Measurements from ENCODE around the gene CTIF. TPM values are rescaled to one million over a fixed set of nuclear protein-coding genes. Genes with fewer than 3 reads are reported as not detected.
A peak's percentile ranks its signal among the peaks of the same experiment; 100 is the strongest.

CTIF gene
- total RNA-seq, 4 donors from 2014 or later, result 29.0 to 61.5 (median 37.7) TPM

- peaks cover 10% of the 10 kb centered on the region for H3K4me1 ChIP-seq
- WGBS, result no CpG with 5 or more reads among the region's 17 CpGs
- peak; percentile 52 to 57 for DNase-seq (ENCODE audit: low spot score in 2 of 2)
Measured at GRCh38 chr18:48817021-48817461, 278.2 kb downstream of the CTIF start.

GRCh38 chr18:48818329-48819254 is 279.8 kb downstream of the CTIF start:
- H3K4me3 ChIP-seq, result no peak overlapping the region
- H3K27ac ChIP-seq, result no peak overlapping the region
- WGBS, result 85% methylated on average over 18 of the region's 18 CpGs
- H3K27me3 ChIP-seq, result no peaks in the 10 kb centered on the region
- no peaks in the 10 kb centered on the region for H3K9me3 ChIP-seq
- H3K4me1 ChIP-seq, result peaks cover 7% of the 10 kb centered on the region
- DNase-seq (ENCODE audit: low spot score in 2 of 2), result peak; percentile 45 to 52
- no peak for TF ChIP-seq POLR2A (IDR thresholded peaks at IDR 0.05)
- TF ChIP-seq EP300 (IDR thresholded peaks at IDR 0.05), result no peak
- TF ChIP-seq CTCF (IDR thresholded peaks at IDR 0.05), result no peak
- no peak for TF ChIP-seq POLR2AphosphoS5 (IDR thresholded peaks at IDR 0.05)
- peaks cover 8% of the 10 kb centered on the region for H3K36me3 ChIP-seq

More at GRCh38 chr18:48817021-48817461, 278.2 kb downstream of the CTIF start:
- Histone ChIP-seq H3K9me3 (no peaks in the 10 kb centered on the region), H3K36me3 (peaks cover 8% of the 10 kb centered on the region), H3K27me3 (no peaks in the 10 kb centered on the region), H3K27ac (no peak overlapping the region), H3K4me3 (no peak overlapping the region)
- TF ChIP-seq CTCF (IDR thresholded peaks at IDR 0.05), result no peak

GRCh38 chr18:48819276-48819675 is 280.4 kb downstream of the CTIF start:
- no peak for TF ChIP-seq POLR2AphosphoS5 (IDR thresholded peaks at IDR 0.05)
- no peak for TF ChIP-seq EP300 (IDR thresholded peaks at IDR 0.05)
- TF ChIP-seq CTCF (IDR thresholded peaks at IDR 0.05), result no peak
- TF ChIP-seq POLR2A (IDR thresholded peaks at IDR 0.05), result no peak
- Histone ChIP-seq H3K27me3 (no peaks in the 10 kb centered on the region), H3K4me1 (peaks cover under 1% of the 10 kb centered on the region), H3K4me3 (no peak overlapping the region), H3K36me3 (peaks cover 8% of the 10 kb centered on the region), H3K27ac (no peak overlapping the region), H3K9me3 (no peaks in the 10 kb centered on the region)
- 73% methylated on average over 8 of the region's 15 CpGs for WGBS
- DNase-seq (ENCODE audit: low spot score in 2 of 2), result peak; percentile 45 to 47

GRCh38 chr18:48819781-48820482 is 281.1 kb downstream of the CTIF start:
- no peak for TF ChIP-seq POLR2A (IDR thresholded peaks at IDR 0.05)
- TF ChIP-seq CTCF (IDR thresholded peaks at IDR 0.05), result no peak
- peak; percentile 40 to 68 for DNase-seq (ENCODE audit: low spot score in 2 of 2)
- H3K27ac ChIP-seq, result no peak overlapping the region

More at GRCh38 chr18:48819781-48820482, 281.1 kb downstream of the CTIF start:
- Histone ChIP-seq H3K4me1 (no peaks in the 10 kb centered on the region), H3K4me3 (no peak overlapping the region), H3K36me3 (peaks cover 8% of the 10 kb centered on the region), H3K9me3 (no peaks in the 10 kb centered on the region), H3K27me3 (no peaks in the 10 kb centered on the region)
- WGBS, result 81% methylated on average over 11 of the region's 11 CpGs
